ENCODE data around the gene SPRY4. TPM values are rescaled to one million over a fixed set of nuclear protein-coding genes. Genes with fewer than 3 reads are reported as not detected.
"Not testable (repeated sequence)": the region's sequence is repeated elsewhere in the genome, so short reads cannot be mapped to it uniquely, and the experiment has no call there.

SPRY4 gene
- total RNA-seq, 1 donor from 2014 or later, result 79.7 TPM

- no peak for DNase-seq (ENCODE audit: low spot score)
Observed at GRCh38 chr5:142316051-142316450, 8.8 kb downstream of the SPRY4 start.

- DNase-seq (ENCODE audit: low spot score), result no peak
Observed at GRCh38 chr5:142315096-142315900, 9.5 kb downstream of the SPRY4 start.

GRCh38 chr5:142314606-142315005 is 10.2 kb downstream of the SPRY4 start:
- DNase-seq (ENCODE audit: low spot score), result no peak

- no peak for DNase-seq (ENCODE audit: low spot score)
Observed at GRCh38 chr5:142314109-142314508, 10.7 kb downstream of the SPRY4 start.

GRCh38 chr5:142313682-142314081 is 11.1 kb downstream of the SPRY4 start:
- DNase-seq (ENCODE audit: low spot score), result no peak

- no peak for DNase-seq (ENCODE audit: low spot score)
Observed at GRCh38 chr5:142313275-142313674, 11.5 kb downstream of the SPRY4 start.

GRCh38 chr5:142312399-142312798 is 12.4 kb downstream of the SPRY4 start:
- DNase-seq (ENCODE audit: low spot score), result no peak

- no peak for DNase-seq (ENCODE audit: low spot score)
Observed at GRCh38 chr5:142311725-142312124, 13.1 kb downstream of the SPRY4 start.

- no peak for DNase-seq (ENCODE audit: low spot score)
Observed at GRCh38 chr5:142310803-142311202, 14.0 kb downstream of the SPRY4 start.

GRCh38 chr5:142309747-142310318 is 15.0 kb downstream of the SPRY4 start:
- no peak for DNase-seq (ENCODE audit: low spot score)

GRCh38 chr5:142308358-142308757 is 16.5 kb downstream of the SPRY4 start:
- no peak for DNase-seq (ENCODE audit: low spot score)

- no peak for DNase-seq (ENCODE audit: low spot score)
Observed at GRCh38 chr5:142307146-142307890, 17.5 kb downstream of the SPRY4 start.

- DNase-seq (ENCODE audit: low spot score), result no peak
Observed at GRCh38 chr5:142306077-142306502, 18.7 kb downstream of the SPRY4 start.

GRCh38 chr5:142305211-142305610 is 19.6 kb downstream of the SPRY4 start:
- no peak for DNase-seq (ENCODE audit: low spot score)

GRCh38 chr5:142304013-142304701 is 20.7 kb downstream of the SPRY4 start:
- no peak for DNase-seq (ENCODE audit: low spot score)

- no peak for DNase-seq (ENCODE audit: low spot score)
Observed at GRCh38 chr5:142303565-142303964, 21.3 kb downstream of the SPRY4 start.

GRCh38 chr5:142301540-142301939 is 23.3 kb downstream of the SPRY4 start:
- no peak for DNase-seq (ENCODE audit: low spot score)

GRCh38 chr5:142300677-142301076 is 24.1 kb downstream of the SPRY4 start:
- no peak for DNase-seq (ENCODE audit: low spot score)

- DNase-seq (ENCODE audit: low spot score), result no peak
Observed at GRCh38 chr5:142298789-142299188, 26.0 kb downstream of the SPRY4 start.

- not testable (repeated sequence) for DNase-seq (ENCODE audit: low spot score)
Observed at GRCh38 chr5:142297786-142298185, 27.0 kb downstream of the SPRY4 start.

GRCh38 chr5:142296914-142297417 is 27.9 kb downstream of the SPRY4 start:
- DNase-seq (ENCODE audit: low spot score), result no peak
